AG09319 (cell line): ENCODE measurements around the gene MED23.
"Not testable (repeated sequence)": the region's sequence is repeated elsewhere in the genome, so short reads cannot be mapped to it uniquely, and the experiment has no call there.

Experiments
- DNase-seq: peaks from one replicate; pipeline ENCODE4 v3.0.0-alpha.2; 2010; ENCODE audit warnings: low read depth; ENCODE audit errors: extremely low read depth
- TF ChIP-seq, protein P1 (sequence below): IDR thresholded peaks from 2 replicates; pipeline ENCODE4 v1.5.1; 2011; ENCODE audit warnings: low read depth, mild to moderate bottlenecking, inconsistent platforms, low read length, moderate library complexity

Gene MED23

GRCh38 chr6:131545317-131545716, 82.7 kb downstream of the MED23 start:
- TF ChIP-seq, protein P1, sequence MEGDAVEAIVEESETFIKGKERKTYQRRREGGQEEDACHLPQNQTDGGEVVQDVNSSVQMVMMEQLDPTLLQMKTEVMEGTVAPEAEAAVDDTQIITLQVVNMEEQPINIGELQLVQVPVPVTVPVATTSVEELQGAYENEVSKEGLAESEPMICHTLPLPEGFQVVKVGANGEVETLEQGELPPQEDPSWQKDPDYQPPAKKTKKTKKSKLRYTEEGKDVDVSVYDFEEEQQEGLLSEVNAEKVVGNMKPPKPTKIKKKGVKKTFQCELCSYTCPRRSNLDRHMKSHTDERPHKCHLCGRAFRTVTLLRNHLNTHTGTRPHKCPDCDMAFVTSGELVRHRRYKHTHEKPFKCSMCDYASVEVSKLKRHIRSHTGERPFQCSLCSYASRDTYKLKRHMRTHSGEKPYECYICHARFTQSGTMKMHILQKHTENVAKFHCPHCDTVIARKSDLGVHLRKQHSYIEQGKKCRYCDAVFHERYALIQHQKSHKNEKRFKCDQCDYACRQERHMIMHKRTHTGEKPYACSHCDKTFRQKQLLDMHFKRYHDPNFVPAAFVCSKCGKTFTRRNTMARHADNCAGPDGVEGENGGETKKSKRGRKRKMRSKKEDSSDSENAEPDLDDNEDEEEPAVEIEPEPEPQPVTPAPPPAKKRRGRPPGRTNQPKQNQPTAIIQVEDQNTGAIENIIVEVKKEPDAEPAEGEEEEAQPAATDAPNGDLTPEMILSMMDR: no peak
- DNase-seq: no peak

DNA sequence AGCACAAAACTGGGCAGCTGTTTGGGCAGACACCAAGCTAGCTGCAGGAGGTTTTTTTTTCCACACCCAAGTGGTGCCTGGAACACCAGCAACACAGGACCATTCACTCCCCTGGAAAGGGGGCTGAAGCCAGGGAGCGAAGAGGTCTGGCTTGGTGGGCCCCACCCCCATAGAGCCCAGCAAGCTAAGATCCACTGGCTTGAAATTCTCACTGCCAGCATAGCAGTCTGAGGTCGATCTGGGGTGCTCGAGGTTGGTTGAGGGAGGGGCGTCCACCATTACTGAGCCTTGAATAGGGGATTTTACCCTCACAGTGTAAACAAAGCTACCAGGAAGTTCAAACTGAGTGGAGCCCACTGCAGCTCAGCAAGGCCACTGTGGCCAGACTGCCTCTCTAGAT, 89.4 kb downstream of the MED23 start:
- DNase-seq: not testable (repeated sequence)

DNA sequence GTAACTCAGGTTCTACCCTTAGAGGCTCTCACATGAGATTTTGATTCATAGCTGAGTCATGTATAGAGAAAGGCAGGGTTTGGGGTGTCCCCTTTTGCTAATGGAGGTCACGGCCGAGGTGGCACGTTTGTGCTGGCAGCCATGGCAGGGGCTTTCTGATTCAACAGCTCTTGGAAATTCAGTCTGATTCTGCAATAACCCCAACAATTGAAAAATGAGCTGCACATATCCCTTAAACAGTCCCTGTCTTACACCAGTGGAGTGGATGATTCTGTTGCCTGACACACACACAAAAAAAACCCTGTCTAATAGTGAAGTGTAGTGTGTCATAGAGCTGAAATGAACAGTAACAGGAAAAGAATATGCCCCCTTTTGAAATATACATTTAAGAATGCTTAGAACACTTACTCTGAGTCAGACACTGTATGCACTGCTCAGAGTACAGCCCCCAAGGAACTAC, 95.4 kb downstream of the MED23 start:
- TF ChIP-seq, protein P1: no peak
- DNase-seq: no peak

- DNase-seq: not testable (repeated sequence)
Measured at GRCh38 chr6:131531681-131532080, 96.4 kb downstream of the MED23 start.

DNA sequence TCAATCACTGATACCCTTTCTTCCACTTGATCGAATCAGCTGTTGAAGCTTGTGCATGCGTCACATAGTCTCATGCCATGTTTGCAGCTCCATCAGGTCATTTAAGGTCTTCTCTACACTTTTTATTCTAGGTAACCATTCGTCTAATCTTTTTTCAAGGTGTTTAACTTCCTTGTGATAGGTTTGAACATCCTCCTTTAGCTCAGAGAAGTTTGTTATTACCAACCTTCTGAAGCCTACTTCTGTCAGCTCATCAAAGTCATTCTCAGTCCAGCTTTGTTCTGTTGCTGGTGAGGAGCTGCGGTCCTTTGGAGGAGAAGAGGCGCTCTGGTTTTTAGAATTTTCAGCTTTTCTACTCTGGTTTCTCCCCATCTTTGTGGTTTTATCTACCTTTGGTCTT, 97.1 kb downstream of the MED23 start:
- DNase-seq: not testable (repeated sequence)

DNA sequence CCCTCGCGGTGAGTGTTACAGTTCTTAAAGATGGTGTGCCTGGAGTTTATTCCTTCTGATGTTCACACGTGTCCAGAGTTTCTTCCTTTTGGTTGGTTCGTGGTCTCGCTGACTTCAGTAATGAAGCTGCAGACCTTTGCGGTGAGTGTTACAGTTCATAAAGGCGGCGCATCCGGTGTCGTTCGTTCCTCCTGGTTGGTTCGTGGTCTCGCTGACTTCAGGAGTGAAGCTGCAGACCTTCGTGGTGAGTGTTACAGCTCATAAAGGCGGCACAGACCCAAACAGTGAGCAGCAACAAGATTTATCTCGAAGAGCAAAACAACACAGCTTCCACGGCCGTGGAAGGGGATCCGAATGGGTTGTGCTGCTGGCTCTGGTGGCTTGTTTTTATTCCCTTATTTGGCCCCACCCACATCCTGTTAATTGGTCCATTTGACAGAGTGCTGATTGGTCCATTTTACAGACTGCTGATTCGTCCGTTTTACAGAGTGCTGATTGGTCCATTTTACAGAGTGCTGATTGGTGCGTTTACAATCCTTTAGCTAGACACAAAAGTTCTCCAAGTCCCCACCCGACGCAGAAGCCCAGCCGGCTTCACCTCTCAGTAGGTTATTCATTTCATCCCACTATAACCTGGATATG, 103.2 kb downstream of the MED23 start:
- TF ChIP-seq, protein P1: no peak
- DNase-seq: no peak

GRCh38 chr6:131523988-131524673, 103.9 kb downstream of the MED23 start:
- TF ChIP-seq, protein P1: no peak
- DNase-seq: no peak
